ENCODE measurements around the gene HSPA9.

Gene HSPA9

GRCh38 chr5:138575194-138576015 is at the start of gene HSPA9:
Gene HSPA9 (minus strand): TSS chr5:138575401. CDS start chr5:138575318, 83 bp downstream.
- peak; percentile 99 for DNase-seq (ENCODE audit: low spot score)

- DNase-seq (ENCODE audit: low spot score): no peak
These were observed 47.9 kb upstream of the HSPA9 start for GRCh38 chr5:138623053-138623452.

GRCh38 chr5:138622051-138622450 is 46.9 kb upstream of the HSPA9 start:
- no peak for DNase-seq (ENCODE audit: low spot score)

DNA sequence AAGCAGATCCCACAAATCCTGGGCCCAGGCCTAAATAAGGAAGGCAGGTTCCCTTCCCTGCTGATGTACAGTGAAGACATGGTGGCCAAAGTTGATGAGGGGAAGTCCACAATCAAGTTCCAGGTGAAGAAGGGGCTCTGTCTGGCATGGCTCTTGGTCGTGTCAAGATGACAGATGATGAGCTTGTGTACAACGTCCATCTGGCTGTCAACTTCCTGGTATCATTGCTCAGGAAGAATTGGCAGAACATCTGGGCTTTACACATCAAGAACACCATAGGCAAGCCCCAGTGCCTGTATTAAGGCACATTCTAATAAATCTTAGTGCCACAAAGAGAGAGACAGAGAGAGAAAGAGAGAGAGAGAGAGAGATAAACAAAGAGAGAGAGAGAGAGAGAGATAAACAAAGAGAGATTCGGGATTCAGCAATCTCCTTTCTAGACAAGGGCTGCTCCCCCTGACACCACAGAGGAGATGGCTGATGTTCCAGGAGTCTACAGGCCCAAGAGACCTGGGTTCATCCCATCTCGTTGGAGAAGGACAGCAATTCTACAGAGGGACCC is 45.5 kb upstream of the HSPA9 start:
- DNase-seq (ENCODE audit: low spot score): no peak

DNA sequence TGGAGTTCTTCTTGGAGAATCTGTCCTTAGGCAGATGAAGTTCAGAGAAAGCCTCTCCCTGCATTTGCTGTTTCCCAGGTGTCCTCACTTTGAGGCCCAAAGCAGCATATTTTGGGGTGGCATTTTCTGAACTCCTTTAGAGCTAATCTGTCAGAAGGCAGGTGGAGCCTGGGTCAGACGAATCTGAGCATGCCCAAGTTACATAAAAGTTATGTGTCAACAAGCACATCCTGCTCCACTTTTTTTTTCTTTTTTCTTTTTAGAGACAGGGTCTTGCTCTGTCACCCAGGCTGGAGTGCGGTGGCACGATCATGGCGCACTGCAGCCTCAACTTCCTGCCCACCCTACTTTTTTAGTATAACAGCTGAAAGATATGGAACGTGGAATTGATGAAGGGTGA is 41.3 kb upstream of the HSPA9 start:
- no peak for DNase-seq (ENCODE audit: low spot score)

DNA sequence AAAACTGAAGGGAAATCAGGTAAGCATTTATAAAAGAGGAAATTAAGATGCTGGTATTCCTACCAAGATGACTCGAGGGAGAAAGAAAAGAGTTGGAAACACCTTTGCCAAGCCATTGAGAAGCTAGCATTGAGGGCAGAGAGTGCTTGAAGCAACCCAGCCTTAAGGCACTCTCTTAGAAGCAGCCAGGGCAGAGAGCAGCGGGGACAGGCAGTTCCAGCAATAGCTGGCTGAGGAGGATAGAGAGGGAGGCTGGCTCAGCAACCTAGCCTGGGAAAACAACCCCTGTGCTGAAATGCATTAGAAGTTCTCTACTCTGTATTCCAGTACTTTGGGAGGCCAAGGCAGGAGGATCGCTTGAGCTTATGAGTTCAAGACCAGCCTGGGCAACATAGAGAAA is 40.3 kb upstream of the HSPA9 start:
- no peak for DNase-seq (ENCODE audit: low spot score)

DNA sequence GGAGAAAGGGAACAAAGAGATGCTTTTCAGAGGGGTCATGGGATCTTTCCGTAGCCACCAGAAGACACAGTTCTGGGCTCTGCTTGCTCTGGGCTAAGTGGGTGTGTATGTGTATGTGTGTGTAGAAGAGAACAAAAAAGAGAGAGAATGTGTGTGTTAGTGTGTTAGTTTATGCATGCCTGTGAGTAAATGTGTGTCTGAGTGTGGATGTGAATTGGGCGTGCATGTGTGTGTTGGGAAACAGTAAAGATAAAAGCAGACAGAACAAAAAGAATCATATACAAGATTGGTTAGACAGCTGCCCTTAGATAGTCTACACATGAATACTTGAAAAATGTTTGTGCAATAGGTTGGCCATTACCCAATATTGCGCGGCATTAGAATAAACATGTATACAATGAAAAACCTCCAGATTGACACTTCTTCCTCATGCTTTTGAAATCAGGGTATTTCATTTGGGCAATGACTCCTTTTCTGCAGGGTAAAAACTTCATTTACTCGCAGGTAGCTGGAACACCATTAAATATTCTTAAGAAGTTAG is 36.5 kb upstream of the HSPA9 start:
- DNase-seq (ENCODE audit: low spot score): no peak

GRCh38 chr5:138610918-138611677 is 35.9 kb upstream of the HSPA9 start:
- DNase-seq (ENCODE audit: low spot score): peak; percentile 79

GRCh38 chr5:138610415-138610917 is 35.3 kb upstream of the HSPA9 start:
- DNase-seq (ENCODE audit: low spot score): peak; percentile 48

GRCh38 chr5:138606378-138607064 is 31.3 kb upstream of the HSPA9 start:
- no peak for DNase-seq (ENCODE audit: low spot score)

GRCh38 chr5:138605254-138605972 is 30.2 kb upstream of the HSPA9 start:
- DNase-seq (ENCODE audit: low spot score): no peak

GRCh38 chr5:138604176-138604785 is 29.1 kb upstream of the HSPA9 start:
- no peak for DNase-seq (ENCODE audit: low spot score)

- no peak for DNase-seq (ENCODE audit: low spot score)
These were observed 28.2 kb upstream of the HSPA9 start for GRCh38 chr5:138603249-138603920.

- DNase-seq (ENCODE audit: low spot score): no peak
These were observed 27.3 kb upstream of the HSPA9 start for GRCh38 chr5:138602371-138603000.

DNA sequence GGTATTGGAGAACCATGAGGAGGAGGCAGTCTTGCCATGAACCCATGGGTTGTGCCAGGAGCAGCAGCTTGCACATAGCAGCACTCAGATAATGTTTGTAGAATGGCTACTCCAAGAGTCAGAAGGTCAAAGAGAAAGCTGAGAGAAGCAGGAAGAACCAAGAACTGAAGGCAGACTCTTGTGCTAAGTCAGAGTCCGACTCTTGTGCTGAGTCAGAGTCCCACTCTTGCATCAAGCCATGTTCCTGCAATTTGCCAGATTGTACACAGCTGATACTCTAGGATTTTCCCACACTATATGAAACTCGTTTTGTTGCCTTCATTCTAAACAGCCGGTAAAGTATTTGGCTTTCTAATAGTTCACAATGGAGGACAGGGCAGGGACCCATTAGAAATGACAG is 26.2 kb upstream of the HSPA9 start:
- DNase-seq (ENCODE audit: low spot score): no peak

- no peak for DNase-seq (ENCODE audit: low spot score)
These were observed 25.2 kb upstream of the HSPA9 start for GRCh38 chr5:138600446-138600845.

- no peak for DNase-seq (ENCODE audit: low spot score)
These were observed 22.6 kb upstream of the HSPA9 start for GRCh38 chr5:138597661-138598400.

DNA sequence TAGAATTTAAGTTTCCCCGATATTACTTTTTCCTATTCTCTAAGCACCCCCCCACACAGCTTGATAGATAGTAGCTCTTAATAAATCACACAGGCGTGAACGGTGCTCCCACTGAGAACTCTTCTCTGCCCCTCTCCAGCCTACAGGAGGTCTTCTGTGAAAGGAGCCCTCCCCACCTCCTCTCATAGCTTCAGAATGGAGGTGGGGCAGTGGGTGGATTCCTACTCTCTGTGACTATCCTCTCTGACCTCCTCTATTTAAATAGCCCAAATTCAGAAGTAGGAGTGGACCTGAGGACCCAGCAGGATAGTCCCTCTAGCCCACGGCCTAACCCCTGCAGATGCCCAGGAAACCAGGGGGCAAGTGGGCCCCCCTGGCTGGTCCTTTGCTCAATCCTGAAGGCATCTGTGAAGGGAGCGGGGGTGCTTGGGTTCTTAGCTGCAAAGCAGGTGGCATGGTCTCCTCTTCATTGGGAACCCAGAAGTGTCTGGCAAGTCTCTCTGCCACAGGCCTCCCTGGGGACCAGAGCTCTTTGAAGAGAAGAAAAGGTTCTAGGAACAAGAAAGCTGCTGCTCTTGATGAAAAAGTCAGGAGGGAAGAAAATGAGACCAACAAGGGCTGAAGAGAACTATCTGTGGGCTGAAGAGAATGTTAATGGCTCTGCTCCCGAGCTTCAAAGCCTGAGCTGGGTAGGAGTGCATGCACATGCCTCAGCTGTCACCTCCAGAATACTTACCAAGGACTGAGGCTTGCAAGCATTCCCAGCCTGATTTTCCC is 21.1 kb upstream of the HSPA9 start:
- DNase-seq (ENCODE audit: low spot score): peak; percentile 50

Data from putamen (tissue), 1 donor.